Measurements from ENCODE around the gene FLVCR2.

Gene FLVCR2

DNA sequence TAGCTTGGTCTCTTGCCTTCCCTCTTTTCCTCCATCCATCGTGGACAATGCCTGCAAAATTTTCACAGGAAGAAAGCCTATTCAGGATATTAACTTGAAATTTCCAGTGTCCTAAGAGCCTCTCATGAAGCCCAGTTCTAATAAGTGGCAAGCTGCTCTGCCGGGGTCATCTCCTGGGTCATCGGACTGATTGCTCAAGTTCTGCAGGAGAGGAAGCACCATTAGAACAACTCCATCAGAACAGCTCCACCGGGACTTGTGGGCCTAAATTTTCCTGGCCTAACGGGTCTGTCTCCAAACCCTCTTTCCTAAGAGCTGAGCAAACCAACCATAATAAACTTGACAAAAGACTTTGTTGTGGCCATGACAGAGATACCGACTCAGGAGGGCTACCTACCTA is 68.3 kb downstream of the FLVCR2 start:
- ChIA-PET POLR2A (no interaction called here), CTCF (interaction anchor here (1.0 to 14.8 kb wide), 6 partner anchors 8 to 72 kb away, joined by 3 to 312 read pairs (median 8); partner anchors contain the start of gene FLVCR2)
- TF ChIP-seq, protein P1, sequence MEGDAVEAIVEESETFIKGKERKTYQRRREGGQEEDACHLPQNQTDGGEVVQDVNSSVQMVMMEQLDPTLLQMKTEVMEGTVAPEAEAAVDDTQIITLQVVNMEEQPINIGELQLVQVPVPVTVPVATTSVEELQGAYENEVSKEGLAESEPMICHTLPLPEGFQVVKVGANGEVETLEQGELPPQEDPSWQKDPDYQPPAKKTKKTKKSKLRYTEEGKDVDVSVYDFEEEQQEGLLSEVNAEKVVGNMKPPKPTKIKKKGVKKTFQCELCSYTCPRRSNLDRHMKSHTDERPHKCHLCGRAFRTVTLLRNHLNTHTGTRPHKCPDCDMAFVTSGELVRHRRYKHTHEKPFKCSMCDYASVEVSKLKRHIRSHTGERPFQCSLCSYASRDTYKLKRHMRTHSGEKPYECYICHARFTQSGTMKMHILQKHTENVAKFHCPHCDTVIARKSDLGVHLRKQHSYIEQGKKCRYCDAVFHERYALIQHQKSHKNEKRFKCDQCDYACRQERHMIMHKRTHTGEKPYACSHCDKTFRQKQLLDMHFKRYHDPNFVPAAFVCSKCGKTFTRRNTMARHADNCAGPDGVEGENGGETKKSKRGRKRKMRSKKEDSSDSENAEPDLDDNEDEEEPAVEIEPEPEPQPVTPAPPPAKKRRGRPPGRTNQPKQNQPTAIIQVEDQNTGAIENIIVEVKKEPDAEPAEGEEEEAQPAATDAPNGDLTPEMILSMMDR (IDR thresholded peaks at IDR 0.05; ENCODE audit: control extremely low read depth, extremely low read depth, low read depth, missing control alignments): no peak
- DNase-seq (ENCODE audit: extremely low spot score): no peak

DNA sequence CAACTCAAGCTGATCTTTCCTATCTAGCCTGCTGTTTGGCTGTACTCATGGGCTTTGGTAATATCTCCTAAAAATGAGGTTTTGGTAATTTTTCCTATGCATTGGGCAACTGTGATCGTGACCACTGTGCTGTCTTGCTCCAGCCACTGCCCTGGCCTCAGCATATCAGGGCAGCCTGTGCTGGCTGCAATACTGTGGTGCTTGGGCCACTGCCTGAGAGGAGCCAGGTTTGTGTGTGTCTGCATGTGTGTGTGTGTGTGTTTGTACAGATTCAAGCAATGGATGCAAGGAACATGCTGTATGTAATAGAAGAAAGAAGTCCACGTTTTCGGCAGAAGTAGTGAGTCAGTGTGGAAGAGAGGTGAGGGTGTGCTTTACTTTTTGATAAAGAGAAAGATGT is 69.2 kb downstream of the FLVCR2 start:
- DNase-seq (ENCODE audit: extremely low spot score): no peak
- TF ChIP-seq, protein P1 (IDR thresholded peaks at IDR 0.05; ENCODE audit: control extremely low read depth, extremely low read depth, low read depth, missing control alignments): no peak
- ChIA-PET CTCF (interaction anchor here (4.0 to 14.8 kb wide), 2 partner anchors 7 to 73 kb away, joined by 25 to 312 read pairs; partner anchors contain the start of gene FLVCR2), POLR2A (no interaction called here)

DNA sequence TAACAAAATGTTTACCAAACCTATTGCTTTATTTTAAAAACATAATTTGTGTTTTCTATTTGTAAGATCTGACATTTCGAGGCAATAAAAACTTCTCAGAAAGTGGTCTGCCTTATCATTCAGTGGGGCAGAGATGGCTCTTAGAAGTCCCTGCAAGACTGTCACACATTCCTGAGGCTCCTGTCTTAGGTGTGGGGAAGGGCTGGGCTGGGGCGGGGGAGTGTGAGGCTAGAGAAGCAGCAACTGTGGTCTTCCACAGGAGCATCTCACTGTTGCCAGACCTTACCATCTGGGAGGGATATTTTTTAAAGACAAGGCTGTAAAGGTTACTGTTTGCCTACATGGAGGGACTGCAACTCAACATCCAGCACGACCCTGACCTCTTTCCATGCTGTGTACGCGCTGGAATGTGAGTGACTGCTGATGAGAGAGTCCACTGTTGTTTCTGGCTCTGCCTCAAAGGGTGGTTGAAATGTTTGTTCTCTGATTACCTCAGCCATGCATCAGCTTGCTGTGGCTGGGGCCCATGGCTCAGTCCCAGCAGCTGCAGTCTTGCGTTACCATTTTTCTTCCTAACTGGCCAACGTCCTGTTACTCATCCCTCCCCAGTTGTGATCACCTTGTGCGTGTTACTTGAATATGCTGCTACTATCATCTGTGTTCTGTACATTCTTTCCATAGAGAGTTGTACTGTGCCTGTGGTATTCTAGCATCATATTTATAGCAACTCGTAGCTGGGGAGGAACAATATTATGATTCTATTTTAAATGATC is 69.8 kb downstream of the FLVCR2 start:
- TF ChIP-seq, protein P1 (IDR thresholded peaks at IDR 0.05; ENCODE audit: control extremely low read depth, extremely low read depth, low read depth, missing control alignments): no peak
- ChIA-PET POLR2A (no interaction called here), CTCF (interaction anchor here (1.6 to 14.8 kb wide), 2 partner anchors 10 to 73 kb away, joined by 8 to 312 read pairs; partner anchors contain the start of gene FLVCR2)
- DNase-seq (ENCODE audit: extremely low spot score): no peak

DNA sequence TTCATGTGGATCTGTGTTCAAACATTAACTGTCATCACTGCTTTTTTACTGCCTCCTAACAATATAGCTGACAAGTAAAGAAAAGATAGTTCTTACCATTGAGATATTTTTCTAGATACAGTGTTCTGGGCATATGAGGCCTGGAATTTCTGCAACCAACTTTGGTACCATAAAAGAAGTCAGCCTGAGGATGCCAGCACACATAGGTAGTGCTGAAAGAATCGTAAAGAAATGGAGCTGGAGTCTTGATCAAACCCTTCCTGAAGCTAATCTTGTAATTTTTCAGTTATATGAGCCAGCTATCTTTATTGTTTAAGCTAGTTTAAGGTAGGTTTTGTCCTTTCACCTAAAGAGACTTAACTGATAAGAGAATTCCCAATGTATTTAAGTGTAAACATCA is 70.9 kb downstream of the FLVCR2 start:
- DNase-seq (ENCODE audit: extremely low spot score): no peak
- CTCF ChIA-PET: interaction anchor here (1.6 to 14.8 kb wide), 2 partner anchors 9 to 74 kb away, joined by 8 to 312 read pairs; partner anchors contain the start of gene FLVCR2
- TF ChIP-seq, protein P1 (IDR thresholded peaks at IDR 0.05; ENCODE audit: control extremely low read depth, extremely low read depth, low read depth, missing control alignments): no peak
- POLR2A ChIA-PET: no interaction called here

DNA sequence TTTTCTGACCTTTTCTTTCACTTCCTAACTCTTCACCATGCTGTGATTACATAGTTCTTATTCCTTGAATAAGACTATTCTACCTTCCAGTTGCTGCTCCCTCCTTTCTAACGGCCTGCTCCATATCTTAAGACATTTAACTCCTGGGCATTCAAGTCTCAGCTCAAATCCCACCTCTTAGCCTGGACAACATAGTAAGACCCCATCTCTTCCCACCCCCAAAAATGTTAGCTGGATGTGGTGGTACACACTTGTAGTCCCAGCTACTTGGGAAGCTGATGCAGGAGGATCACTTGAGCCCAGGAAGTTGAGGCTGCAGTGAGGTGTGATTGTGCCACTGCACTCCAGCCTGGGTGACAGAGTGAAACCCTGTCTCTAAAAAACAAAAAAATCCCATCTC is 71.4 kb downstream of the FLVCR2 start:
- TF ChIP-seq, protein P1 (IDR thresholded peaks at IDR 0.05; ENCODE audit: control extremely low read depth, extremely low read depth, low read depth, missing control alignments): no peak
- no peak for DNase-seq (ENCODE audit: extremely low spot score)
- ChIA-PET CTCF (interaction anchor here (1.6 to 14.8 kb wide), 2 partner anchors 9 to 75 kb away, joined by 8 to 312 read pairs; partner anchors contain the start of gene FLVCR2), POLR2A (no interaction called here)

DNA sequence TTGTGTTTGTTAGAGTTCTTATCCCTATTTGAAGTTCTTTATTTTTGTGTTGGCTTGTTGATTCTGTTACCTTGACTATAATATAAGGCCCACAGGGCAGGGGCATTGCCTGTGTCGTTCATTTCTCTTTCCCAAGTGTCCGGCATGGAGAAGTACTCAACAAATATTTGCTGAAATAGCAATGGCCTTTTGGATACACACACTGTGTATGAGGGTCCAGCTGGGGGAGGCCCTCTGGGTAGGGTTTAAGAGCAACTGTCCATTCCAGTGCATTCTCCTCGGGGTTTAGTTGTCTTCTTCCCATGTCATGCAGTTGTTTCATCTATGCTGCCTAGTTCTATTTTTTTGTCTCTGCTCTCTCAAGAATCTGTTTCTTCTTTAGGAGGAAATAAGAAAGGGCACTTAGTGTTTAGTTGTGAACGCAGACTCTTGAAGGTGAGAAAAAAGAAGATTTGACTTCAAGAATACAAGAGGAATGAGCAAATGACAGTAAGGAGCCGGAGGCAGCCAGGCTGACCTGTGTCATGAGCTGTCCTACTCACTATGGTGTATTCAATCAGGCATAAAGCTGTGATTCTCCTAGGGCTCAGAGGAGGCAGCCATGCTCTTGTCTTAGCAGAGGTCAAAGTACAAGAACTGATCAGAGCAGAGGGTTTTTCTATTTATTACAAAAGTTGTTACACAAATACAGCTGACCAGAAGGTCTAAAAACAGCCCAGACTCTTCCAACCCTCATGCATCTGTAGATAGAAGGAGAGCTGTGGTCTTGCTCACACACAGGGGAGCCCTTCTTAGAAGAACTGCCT is 72.0 kb downstream of the FLVCR2 start:
- POLR2A ChIA-PET: no interaction called here
- CTCF ChIA-PET: interaction anchor here (1.1 to 14.8 kb wide), 4 partner anchors 8 to 87 kb away, joined by 3 to 312 read pairs (median 6); partner anchors contain the start of gene FLVCR2
- TF ChIP-seq, protein P1 (IDR thresholded peaks at IDR 0.05; ENCODE audit: control extremely low read depth, extremely low read depth, low read depth, missing control alignments): no peak

More for the DNA sequence above, 72.0 kb downstream of the FLVCR2 start:
- no peak for DNase-seq (ENCODE audit: extremely low spot score)
